CD4-positive, alpha-beta T cell (primary cell): ENCODE data around the gene ACER3. TPM values are rescaled to one million over a fixed set of nuclear protein-coding genes. Genes with fewer than 3 reads are reported as not detected.

Experiments used
- ATAC-seq: fragments of 200-7000 bp; cut with Tn5 transposase; one replicate; pipeline ENCODE4 v1.10.0; 2022; ENCODE audit warnings: mild to moderate bottlenecking; ENCODE audit not compliant: poor library complexity
- CTCF ChIA-PET: fragments of 350-600 bp; sonication (Branson Sonifier 250); formaldehyde crosslinking; loops from one replicate; lab custom pipeline; 2021; ENCODE audit warnings: antibody characterized with exemption, inconsistent platforms; lab: Charles Lee
- POLR2A ChIA-PET: fragments of 350-600 bp; sonication (Branson Sonifier 250); formaldehyde crosslinking; loops from one replicate; lab custom pipeline; 2021; ENCODE audit warnings: antibody characterized with exemption, inconsistent platforms; lab: Charles Lee
- DNase-seq, 14 experiments: peaks; one replicate each; pipeline ENCODE4 v3.0.0-alpha.2; 2013 to 2020; ENCODE audit warnings: mixed read lengths in 2 of 14
- H3K27ac ChIP-seq, 2 donors: one replicate each; pipeline versions ENCODE4 v1.5.1 to v1.7.0; 2013; ENCODE audit warnings: low read length in 2 of 2, low read depth in 1 of 2, mild to moderate bottlenecking in 1 of 2
- H3K27me3 ChIP-seq, 2 experiments: 1 replicate in 1 of 2; 2 replicates in 1 of 2; pipeline versions ENCODE4 v1.6.1 to v1.7.0; 2013; ENCODE audit warnings: low read length in 2 of 2, control low read depth in 1 of 2, mild to moderate bottlenecking in 1 of 2, moderate library complexity in 1 of 2; ENCODE audit not compliant: insufficient read depth in 2 of 2, control insufficient read depth in 1 of 2
- H3K36me3 ChIP-seq: one replicate; pipeline ENCODE4 v1.6.1; 2013; ENCODE audit warnings: low read length, control low read depth; ENCODE audit not compliant: insufficient read depth
- H3K4me1 ChIP-seq: one replicate; pipeline ENCODE4 v1.6.1; 2013; ENCODE audit warnings: low read length, control low read depth; ENCODE audit not compliant: insufficient read depth
- H3K4me3 ChIP-seq: one replicate; pipeline ENCODE4 v1.5.1; 2013; ENCODE audit warnings: mild to moderate bottlenecking, low read length, moderate library complexity
- H3K9me3 ChIP-seq, 2 experiments: 1 replicate in 1 of 2; 2 replicates in 1 of 2; pipeline versions ENCODE4 v1.6.1 to v1.7.0; 2013; ENCODE audit warnings: low read length in 2 of 2, mild to moderate bottlenecking in 2 of 2, control low read depth in 1 of 2, moderate library complexity in 1 of 2; ENCODE audit not compliant: control insufficient read depth in 1 of 2, insufficient read depth in 1 of 2
- H3K27ac Mint-ChIP-seq: one replicate; pipeline ENCODE4 v1.8.0; 2020; ENCODE audit warnings: mixed read lengths
- H3K27me3 Mint-ChIP-seq: one replicate; pipeline ENCODE4 v1.8.0; 2021; ENCODE audit warnings: mixed read lengths
- H3K36me3 Mint-ChIP-seq: one replicate; pipeline ENCODE4 v1.8.0; 2021; ENCODE audit warnings: low read depth, mixed read lengths
- H3K4me1 Mint-ChIP-seq: one replicate; pipeline ENCODE4 v1.8.0; 2021; ENCODE audit warnings: low read depth, mixed read lengths
- H3K4me3 Mint-ChIP-seq: one replicate; pipeline ENCODE4 v1.8.0; 2020; ENCODE audit warnings: mild to moderate bottlenecking, mixed read lengths
- H3K9me3 Mint-ChIP-seq: one replicate; pipeline ENCODE4 v1.8.0; 2020; ENCODE audit warnings: mixed read lengths
- CTCF ChIP-seq: fragments of 200-600 bp; IDR thresholded peaks from one replicate; pipeline ENCODE4 v1.8.0; 2022; ENCODE audit warnings: antibody characterized with exemption, mild to moderate bottlenecking
- intact Hi-C, 2 experiments: fragments of 100-400 bp; cut with DNase I in 1 of 2; cut with micrococcal nuclease in 1 of 2; formaldehyde crosslinking; loops; one replicate each; pipeline versions ENCODE4 v1.15.1 to v1.9.0; 2023 to 2025; cut with DNase I, micrococcal nuclease
- total RNA-seq, 174 experiments: library from RNA in 2 of 174; stranded (reverse) in 2 of 174; gene quantifications; one replicate each; pipeline ENCODE4 v1.2.3 and lab custom pipeline; 2021 to 2026

Gene ACER3
- total RNA-seq, 2 experiments from 2014 or later: 6.4 to 7.0 TPM

- H3K4me3 ChIP-seq: no peak overlapping the region
- Mint-ChIP-seq H3K9me3 (no peaks in the 10 kb centered on the region), H3K4me3 (no peak overlapping the region), H3K36me3 (no peaks in the 10 kb centered on the region), H3K27me3 (no peaks in the 10 kb centered on the region), H3K27ac (no peak overlapping the region), H3K4me1 (peaks cover 2% of the 10 kb centered on the region)
- H3K4me1 ChIP-seq: peaks cover 4% of the 10 kb centered on the region
- intact Hi-C loops: no loop called here
- ChIA-PET POLR2A (no interaction called here), CTCF (no interaction called here)
- no peak for TF ChIP-seq CTCF
- H3K27ac ChIP-seq: no peak overlapping the region
- H3K36me3 ChIP-seq: no peaks in the 10 kb centered on the region
- H3K27me3 ChIP-seq: no peaks in the 10 kb centered on the region
- no peak for ATAC-seq
- no peak for DNase-seq
- no peaks in the 10 kb centered on the region for H3K9me3 ChIP-seq
Observed at GRCh38 chr11:76888989-76889388, 28.3 kb downstream of the ACER3 start.

- no peaks in the 10 kb centered on the region for H3K9me3 ChIP-seq
- CTCF ChIA-PET: no interaction called here
- POLR2A ChIA-PET: no interaction called here
- no peaks in the 10 kb centered on the region for H3K27me3 Mint-ChIP-seq
- no peak for ATAC-seq
- no peak for DNase-seq
- no peaks in the 10 kb centered on the region for H3K9me3 Mint-ChIP-seq
- no peak overlapping the region for H3K27ac Mint-ChIP-seq
- no peak overlapping the region for H3K27ac ChIP-seq
- peaks cover 4% of the 10 kb centered on the region for H3K4me1 ChIP-seq
- no peaks in the 10 kb centered on the region for H3K36me3 Mint-ChIP-seq
- H3K4me3 ChIP-seq: no peak overlapping the region
- H3K4me1 Mint-ChIP-seq: no peaks in the 10 kb centered on the region
- intact Hi-C loops: no loop called here
- TF ChIP-seq CTCF: no peak
- H3K36me3 ChIP-seq: no peaks in the 10 kb centered on the region
- no peaks in the 10 kb centered on the region for H3K27me3 ChIP-seq
- H3K4me3 Mint-ChIP-seq: no peak overlapping the region
Observed at GRCh38 chr11:76889411-76889975, 28.8 kb downstream of the ACER3 start.

- no peaks in the 10 kb centered on the region for H3K27me3 Mint-ChIP-seq
- H3K9me3 Mint-ChIP-seq: no peaks in the 10 kb centered on the region
- H3K9me3 ChIP-seq: no peaks in the 10 kb centered on the region
- H3K4me3 Mint-ChIP-seq: no peak overlapping the region
- no peaks in the 10 kb centered on the region for H3K36me3 Mint-ChIP-seq
- ATAC-seq (no peak), DNase-seq (no peak)
- peaks cover 2% of the 10 kb centered on the region for H3K4me1 ChIP-seq
- H3K27me3 ChIP-seq: no peaks in the 10 kb centered on the region
- intact Hi-C loops: no loop called here
- no peaks in the 10 kb centered on the region for H3K36me3 ChIP-seq
- no peak for TF ChIP-seq CTCF
- ChIA-PET POLR2A (no interaction called here), CTCF (no interaction called here)
- H3K4me1 Mint-ChIP-seq: no peaks in the 10 kb centered on the region
- no peak overlapping the region for H3K27ac Mint-ChIP-seq
- H3K4me3 ChIP-seq: no peak overlapping the region
- no peak overlapping the region for H3K27ac ChIP-seq
Observed at GRCh38 chr11:76890329-76890728, 29.6 kb downstream of the ACER3 start.
